ENCODE measurements around the gene TRAPPC14.

Gene TRAPPC14

GRCh38 chr7:100126931-100127865, 31.3 kb downstream of the TRAPPC14 start, which contains the start of gene MBLAC1:
TSS of gene MBLAC1 (plus strand) at chr7:100126967. CDS start at chr7:100127396, 429 bp downstream.
- DNase-seq (ENCODE audit: low read depth), result peak; percentile 91

DNA sequence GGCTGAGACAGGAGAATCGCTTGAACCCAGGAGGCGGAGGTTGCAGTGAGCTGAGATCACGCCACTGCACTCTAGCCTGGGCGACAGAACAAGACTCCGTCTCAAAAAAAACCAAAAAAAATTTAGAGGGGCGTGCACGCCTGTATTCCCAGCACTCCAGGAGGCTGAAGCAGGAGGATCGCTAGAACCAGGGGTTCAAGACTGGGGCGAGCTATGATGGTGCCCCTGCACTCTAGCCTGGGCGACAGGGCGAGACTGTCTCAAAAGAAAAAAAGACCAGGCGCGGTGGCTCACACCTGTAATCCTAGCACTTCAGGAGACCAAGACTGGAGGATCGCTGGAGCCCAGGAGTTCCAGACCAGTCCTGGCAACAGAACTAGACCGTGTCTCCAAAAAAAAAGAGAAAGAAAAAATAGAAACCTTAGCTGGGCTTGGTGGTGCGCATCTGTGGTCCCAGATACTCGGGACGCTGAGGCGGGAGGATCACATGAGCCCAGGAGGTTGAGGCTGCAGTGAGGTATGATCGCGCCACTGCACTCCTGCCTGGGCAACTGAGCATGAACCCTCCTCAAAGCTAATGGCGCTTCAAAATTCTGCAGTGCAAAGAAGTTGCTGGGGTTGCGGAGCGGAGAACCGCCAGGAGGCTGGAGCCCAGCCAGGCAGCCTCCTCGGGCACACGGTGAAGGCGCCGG, 32.1 kb downstream of the TRAPPC14 start:
- no peak for DNase-seq (ENCODE audit: low read depth)

- no peak for DNase-seq (ENCODE audit: low read depth)
Observed at GRCh38 chr7:100124301-100125230, 34.0 kb downstream of the TRAPPC14 start.

DNA sequence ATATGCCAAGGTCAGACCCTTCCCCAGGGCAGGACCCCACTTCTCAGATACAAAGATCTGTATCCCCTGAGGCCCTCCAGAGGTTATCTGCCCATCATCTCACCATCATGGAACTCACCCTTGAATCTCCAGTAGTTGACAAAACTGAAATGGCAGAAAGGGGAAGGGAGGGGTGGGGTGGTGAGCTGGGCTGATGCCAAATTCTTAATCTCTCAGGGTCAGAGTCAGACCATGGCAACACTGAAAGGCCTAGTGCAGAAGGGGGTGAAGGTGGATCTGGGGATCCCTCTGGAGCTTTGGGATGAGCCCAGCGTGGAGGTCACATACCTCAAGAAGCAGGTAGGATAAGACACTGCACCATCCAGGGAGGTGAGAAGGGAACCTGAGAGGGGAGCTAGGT, 36.0 kb downstream of the TRAPPC14 start:
- DNase-seq (ENCODE audit: low read depth), result no peak

GRCh38 chr7:100122067-100122466, 36.5 kb downstream of the TRAPPC14 start:
- DNase-seq (ENCODE audit: low read depth), result no peak

GRCh38 chr7:100120733-100121036, 37.8 kb downstream of the TRAPPC14 start:
- no peak for DNase-seq (ENCODE audit: low read depth)

DNA sequence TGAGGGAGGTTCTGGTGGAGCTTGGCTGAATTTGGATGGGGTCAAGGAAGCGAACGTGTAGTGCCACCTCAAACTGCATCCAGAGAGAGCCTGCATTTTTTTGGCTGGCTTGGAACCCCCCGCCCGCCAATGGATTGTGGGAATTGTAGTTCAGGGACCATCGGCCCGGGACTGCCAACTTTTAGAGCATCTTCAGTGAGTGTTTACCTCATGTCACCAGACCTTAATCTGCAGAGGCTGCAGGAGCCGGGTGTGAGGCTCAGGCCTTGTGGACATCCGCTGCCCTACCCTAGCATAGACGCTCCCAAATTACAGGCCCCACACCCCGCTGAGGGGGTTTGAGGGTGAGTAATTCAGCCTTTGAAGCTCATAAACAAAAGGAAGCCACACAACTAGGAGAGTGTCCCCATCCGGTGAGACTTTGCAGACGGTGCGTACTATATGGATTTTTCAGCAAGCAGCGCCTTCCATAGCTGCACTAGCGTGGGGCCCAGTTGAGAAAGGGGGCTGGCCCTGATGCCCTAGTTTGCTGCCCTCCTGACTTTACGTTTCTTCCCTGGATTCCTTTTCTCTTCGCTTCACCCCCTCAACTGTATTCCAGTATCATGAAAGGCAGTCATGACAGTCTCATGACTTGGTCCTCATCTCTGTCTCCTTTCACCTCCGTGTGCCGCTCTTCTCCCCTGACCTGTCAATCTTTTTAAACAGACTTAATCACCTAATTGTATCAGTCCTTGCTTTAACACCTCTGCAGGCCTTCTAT, 38.4 kb downstream of the TRAPPC14 start:
- DNase-seq (ENCODE audit: low read depth), result peak; percentile 62

- DNase-seq (ENCODE audit: low read depth), result peak; percentile 94
Observed at GRCh38 chr7:100119072-100119969, 39.2 kb downstream of the TRAPPC14 start, which contains the start of the genes CNPY4 and TAF6. TSS of gene CNPY4 (plus strand) at chr7:100119634. CDS start at chr7:100119745, 111 bp downstream. TSS of gene TAF6 (minus strand) at chr7:100119358. CDS start at chr7:100114209, 5,149 bp downstream.

- DNase-seq (ENCODE audit: low read depth), result no peak
Observed at GRCh38 chr7:100118388-100119071, 40.0 kb downstream of the TRAPPC14 start.

DNA sequence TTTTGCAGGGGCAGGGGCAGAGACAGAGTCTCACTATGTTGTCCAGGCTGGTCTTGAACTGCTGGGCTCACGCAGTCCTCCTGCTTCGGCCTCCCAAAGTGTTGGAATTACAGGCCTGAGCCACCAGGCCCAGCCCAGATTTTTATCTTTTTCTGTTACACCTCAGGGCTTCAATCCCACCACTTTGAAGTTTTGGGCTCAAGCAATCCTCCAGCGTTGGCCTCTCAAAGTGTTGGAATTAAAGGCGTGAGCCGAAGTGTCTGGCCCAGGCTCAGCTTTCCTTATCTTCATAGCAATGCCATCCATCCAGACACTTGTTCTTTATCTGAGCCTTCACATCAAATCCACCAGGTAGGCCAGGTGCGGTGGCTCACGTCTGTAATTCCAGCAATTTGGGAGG, 43.5 kb downstream of the TRAPPC14 start:
- no peak for DNase-seq (ENCODE audit: low read depth)

- DNase-seq (ENCODE audit: low read depth), result no peak
Observed at GRCh38 chr7:100111914-100112313, 46.6 kb downstream of the TRAPPC14 start.

DNA sequence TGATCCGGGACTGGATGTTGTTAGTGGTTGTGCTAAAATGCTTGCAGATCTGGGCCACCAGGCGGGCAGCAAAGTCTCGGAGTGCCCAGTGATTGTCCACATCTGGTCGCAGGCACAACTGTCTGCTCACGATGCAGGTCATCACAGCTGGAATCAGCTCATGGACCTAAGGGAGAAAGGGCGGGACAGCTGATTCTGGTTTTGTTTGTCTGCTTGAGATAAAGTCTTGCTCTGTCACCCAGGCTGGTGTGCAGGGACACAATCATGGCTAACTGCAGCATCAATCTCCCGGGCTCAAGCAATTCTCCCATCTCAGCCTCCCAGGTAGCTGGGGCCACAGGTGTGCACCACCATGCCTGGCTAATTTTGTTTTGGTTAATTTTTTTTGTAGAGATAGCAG, 47.4 kb downstream of the TRAPPC14 start:
- no peak for DNase-seq (ENCODE audit: low read depth)

DNA sequence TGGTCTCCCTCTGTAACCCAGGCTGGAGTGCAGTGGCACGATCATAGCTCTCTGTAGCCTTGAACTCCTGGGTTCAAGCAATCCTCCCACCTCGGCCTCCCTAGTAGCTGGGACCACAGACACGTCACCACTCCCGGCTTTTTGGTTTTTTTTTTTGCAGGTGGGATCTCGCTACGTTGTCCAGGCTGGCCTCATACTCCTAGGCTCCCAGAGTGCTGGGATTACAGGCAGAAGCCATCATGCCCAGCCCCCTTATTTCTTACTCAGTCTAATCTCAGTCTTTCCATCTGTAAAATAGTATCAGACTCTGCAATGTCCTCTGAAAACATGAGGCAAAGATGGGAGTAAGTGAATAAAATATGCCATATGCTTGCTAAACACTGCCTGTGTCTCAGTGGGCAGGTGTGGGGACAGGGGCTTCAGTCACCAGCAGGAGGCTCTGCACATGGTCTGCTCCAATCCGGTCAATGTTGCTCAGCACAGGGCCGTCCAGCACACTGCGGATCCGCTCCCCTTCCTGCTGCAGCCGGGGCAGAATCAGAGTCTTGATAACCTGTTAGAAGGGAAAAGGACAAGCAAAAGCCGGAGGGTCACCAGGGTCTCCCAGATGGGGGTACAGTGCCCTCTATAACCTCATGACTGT, 48.9 kb downstream of the TRAPPC14 start:
- no peak for DNase-seq (ENCODE audit: low read depth)

DNA sequence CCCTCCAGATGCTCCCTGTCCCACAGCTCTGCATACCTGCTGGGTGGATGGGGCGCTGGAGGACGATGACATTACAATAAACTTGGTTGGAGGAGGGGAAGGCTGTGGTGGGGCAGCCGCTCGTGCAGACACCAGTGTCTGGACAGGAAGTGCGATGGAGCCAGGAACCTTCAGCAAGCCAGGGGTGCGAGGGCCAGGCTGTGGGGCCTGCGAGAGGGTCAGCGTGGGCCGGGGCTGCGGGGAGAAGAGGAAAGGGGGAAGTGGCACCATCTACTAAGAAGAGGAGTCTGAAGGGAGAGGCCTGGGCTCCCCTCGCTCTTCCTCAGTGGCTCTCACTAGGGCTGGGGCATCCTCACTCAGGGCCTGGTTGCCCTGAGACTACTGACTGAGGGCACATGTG, 50.6 kb downstream of the TRAPPC14 start:
- DNase-seq (ENCODE audit: low read depth), result no peak

- DNase-seq (ENCODE audit: low read depth), result no peak
Observed at GRCh38 chr7:100107125-100107737, 51.3 kb downstream of the TRAPPC14 start.

DNA sequence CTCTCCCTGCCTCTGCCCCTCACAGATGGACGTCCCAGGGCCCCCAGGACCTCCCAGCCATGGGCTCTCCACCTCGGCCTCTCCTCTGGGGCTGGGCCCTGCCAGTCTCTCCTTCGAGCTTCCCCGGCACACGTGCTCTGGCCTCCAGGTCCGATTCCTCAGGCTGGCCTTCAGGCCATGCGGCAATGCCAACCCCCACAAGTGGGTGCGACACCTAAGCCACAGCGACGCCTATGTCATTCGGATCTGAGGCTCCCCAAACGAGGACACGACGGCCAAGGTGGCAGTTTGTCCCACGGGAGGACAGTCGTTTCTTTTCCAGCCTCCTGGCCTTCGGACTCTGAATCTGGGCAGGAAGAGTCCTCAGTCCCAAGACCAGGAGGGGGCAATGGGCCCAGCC, 51.9 kb downstream of the TRAPPC14 start:
- no peak for DNase-seq (ENCODE audit: low read depth)

DNA sequence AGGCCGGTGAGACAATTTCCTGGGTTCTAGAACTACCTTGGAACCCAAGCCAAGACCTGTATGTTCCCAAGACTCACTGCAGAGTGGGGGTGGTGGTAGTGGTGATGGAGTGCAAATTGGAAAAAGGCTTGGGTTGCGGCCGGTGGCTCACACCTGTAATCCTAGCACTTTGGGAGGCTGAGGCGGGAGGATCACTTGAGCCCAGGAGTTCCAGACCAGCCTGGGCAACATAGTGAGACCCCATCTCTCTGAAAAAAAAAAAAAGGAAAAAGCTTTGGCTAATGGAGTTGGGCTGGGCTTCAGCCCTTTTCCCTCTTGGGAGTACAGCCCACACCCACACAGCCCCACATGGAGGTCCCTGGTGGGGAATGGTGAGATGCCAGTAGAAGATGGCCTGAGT, 53.0 kb downstream of the TRAPPC14 start:
- DNase-seq (ENCODE audit: low read depth), result no peak

Measured in T follicular helper cell (primary cell).